NCI-H2171 treated with DMSO at 0.1 percent for 48 hours (cell line): Measurements from ENCODE around the gene TMEM41A.

Experiments used
- DNase-seq: peaks from one replicate; lab custom pipeline; 2025; lab: John Stamatoyannopoulos, UW

The TMEM41A gene

DNA sequence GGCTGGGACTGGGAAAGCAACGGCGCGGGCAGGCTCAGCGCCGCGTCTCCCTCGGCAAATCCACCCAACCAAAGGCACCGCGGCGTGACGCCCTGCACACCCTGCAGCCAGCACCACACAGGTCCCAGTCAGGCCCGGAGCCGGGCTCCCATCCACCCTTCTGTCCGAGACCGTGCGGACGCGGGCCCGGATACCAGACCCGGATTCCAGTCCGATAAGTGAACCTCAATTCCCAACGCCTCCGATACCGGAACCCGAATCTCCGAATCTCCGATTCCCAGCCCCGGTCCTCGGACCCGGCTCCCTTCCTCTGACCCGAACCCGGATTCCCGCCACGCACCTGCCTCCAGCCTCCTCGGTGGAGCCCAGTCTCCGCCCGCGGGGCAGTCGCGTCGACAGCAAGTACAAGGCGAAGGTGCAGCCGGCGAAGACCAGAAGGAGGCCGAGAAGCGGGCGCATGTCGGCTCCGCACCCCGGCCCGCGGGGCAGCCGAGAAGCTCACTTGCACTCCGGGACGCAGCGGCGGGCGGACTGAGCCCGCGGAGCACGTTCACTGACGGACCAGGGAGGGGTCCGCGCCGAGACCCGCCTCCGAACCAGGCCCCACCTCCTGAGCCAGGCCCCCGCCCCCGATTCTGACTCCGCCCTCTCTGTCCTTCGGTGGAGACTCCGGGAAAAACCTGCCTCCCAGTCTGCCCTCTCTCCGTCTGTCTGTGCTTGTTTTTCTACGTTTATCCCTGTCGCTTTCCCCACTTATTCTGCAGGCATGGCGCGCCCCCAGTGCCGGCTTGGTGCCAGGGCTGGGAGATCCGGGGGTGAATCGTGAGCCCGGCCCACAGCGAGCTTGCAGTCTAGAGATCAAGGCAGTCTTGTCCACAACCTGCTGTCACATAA lies at the start of gene TMEM41A:
Gene TMEM41A (minus strand): TSS at position 533 of the 894 bp plus-strand sequence. CDS start 74 bp downstream, at position 459.
- DNase-seq = peak; percentile 95

DNA sequence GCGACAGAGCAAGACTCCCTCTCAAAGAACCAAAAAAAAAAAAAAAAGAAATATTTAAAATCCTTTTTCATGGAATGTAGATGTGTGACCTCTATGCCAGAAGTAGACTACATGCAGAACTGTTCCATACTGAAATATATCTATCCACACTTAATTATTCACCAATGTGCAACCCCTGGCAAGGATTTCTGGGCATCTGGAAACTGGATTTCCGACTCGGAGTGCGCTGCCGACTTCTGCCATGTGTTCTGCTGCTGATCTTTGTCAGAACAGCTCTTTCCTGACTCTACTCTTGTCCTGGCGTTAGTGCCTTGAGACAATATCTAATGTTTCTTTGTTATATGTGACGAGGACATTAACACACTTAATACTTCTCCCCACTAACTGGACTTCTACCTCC lies 41.9 kb upstream of the TMEM41A start:
- no peak for DNase-seq

DNA sequence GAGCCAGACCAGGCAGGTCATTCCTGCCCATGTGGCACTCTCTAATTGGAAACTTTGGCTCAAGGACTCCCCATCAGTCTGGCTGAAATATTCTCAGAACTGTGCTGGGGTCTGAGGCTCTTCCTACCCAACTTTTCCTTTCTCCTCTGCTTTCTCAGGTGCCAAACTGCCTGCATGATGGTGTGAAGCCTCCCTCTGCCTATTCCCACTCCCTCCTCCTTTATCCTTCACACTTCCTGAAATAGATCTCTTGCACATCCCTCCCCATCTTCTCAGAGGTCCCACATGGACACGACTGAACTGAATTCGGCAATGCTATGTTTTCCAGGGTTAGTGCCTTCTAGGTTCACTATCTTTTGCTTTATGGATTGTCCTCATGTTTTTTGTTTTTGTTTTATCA lies 41.1 kb upstream of the TMEM41A start:
- DNase-seq = no peak

DNA sequence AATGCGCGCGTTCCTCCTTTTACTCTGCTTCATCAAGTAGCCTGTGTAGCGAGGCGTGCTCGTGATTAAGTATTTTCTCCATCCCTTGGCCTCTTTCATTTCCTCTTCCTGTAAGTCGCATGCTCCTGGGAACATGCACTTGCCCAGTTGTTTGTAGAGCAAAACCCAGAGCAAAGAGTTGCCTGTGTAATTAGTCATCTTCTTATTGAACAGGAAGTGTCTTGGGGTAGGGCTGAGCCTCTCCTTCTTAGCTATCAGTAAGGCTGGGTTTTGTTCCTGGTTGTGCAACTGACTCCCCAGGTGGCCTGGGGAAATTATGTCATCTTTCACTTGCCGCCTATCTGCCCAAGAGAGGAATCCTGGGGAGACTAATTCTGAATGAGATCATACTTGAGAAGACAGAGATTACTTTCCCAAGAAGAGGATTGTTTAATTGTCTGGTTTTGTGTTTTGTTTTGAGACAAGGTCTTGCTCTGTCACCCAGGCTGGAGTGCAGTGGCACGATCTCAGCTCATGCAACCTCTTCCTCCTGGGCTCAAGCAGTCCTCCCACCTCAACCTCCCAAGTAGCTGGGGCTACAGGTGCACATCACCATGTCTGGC lies 38.6 kb upstream of the TMEM41A start:
- no peak for DNase-seq

DNA sequence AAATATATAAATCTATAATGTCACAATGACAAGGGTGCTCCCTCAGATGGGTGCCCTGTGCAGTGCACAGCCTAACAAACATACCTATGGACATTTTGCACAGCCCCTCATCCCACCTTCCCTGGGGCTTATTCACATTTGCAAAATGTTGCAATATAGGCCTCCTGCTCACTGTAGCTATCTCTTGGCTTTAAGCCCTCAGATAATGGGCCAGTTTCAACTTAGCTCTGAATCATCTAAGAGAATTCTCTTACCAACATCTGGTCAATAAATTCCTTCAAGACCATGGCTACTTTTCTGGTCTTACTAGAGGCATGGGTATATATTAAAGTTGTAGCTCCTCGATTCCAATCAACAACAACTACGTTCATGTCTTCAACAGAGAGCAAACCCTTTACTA lies 35.7 kb upstream of the TMEM41A start:
- no peak for DNase-seq

DNA sequence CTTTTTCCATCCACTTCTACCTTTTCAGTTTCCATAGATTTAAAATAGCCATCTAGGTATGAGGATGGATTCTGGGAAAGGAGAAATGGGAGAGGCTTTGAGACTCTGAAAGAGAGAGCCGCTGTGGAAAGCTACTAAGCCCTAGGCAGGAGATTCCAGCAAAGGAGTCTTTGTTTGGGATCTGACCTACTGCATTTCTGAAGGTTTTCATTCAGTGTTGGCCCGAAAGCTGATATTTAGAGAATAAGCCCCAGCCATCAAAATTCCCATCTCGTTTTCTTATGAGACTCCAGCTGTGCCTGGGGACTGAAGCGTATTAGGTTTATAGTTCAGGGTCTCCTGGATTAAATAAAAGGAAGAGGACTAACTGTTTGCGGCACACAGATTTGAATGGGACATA lies 34.1 kb upstream of the TMEM41A start:
- no peak for DNase-seq

DNA sequence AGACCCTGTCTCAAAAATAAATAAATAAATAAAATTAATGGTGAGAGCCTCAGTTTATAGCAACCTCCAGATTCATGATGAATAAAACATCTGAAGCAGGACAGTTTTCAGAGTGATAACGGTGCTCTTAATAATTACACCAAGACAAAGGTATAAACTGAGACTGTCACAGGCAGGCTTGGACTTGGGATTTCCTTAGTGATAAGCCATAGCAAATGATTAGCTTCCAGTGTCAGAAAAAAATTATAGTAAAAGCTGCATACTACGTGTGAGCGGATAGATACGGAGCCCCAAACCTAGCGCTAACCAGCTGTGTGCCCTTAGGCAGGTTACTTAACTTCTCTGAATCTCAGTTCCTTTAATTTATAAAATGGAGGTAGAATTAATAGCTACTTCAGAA lies 32.0 kb upstream of the TMEM41A start:
- no peak for DNase-seq

DNA sequence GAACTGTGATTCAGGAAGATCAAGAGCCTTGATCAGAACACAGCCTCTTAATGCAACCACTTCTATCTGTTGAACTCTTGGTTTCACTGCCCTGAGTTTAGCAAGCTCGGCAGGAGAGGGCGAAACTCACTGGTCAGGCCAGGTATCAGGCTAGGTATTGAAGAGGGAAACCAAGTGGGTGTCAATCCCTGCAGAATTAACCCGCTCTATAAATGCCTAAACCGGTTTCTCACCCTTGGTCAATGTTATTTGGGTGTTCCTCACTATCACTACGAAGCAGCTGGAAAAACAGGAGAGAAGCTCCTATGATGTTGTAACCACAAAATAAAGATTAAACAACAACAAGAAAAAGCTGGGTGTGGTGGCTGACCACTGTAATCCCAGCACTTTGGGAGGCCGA lies 29.7 kb upstream of the TMEM41A start:
- no peak for DNase-seq

DNA sequence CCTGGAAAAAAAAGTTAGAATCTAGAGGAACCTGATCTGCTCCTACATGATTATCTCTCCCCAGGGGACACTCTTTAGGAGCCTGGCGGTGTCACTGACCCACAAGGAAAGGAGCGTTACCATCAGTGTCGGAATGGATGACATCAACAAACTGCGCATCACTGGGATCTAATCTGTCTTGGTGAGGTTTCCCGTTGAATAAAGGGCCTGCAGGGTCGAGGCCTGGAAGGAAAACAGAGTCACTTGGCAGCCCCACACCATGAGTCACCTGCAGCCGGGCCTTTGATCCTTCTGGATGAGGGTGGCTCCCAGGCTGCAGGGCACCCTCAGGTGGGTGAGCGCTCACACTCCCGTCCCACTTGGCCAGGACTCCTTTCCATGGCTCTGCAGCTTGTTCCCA lies 28.5 kb upstream of the TMEM41A start:
- DNase-seq = peak; percentile 27

DNA sequence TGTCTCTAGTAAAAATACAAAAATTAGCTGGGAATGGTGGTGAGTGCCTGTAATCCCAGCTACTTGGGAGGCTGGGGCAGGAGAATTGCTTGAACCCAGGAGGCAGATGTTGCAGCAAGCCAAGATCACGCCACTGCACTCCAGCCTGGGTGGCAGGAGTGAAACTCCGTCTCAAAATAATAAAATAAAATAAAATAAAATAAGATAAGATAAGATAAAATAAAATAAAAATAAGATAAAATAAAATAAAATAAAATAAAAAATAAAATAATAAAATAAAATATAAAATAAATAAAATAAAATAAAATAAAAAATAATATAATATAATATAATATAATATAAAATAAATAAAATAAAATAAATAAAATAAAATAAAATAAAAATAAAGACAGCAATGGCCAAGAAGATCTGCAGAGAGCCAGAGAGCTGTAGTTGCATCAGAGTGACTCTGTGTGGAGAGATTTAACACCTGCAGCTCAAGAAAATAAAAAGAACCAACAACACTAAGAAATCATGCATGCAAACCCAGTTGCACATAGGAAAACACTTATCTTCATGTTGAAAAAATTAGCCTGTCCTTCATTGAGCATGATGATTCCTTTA lies 27.6 kb upstream of the TMEM41A start:
- DNase-seq = no peak

DNA sequence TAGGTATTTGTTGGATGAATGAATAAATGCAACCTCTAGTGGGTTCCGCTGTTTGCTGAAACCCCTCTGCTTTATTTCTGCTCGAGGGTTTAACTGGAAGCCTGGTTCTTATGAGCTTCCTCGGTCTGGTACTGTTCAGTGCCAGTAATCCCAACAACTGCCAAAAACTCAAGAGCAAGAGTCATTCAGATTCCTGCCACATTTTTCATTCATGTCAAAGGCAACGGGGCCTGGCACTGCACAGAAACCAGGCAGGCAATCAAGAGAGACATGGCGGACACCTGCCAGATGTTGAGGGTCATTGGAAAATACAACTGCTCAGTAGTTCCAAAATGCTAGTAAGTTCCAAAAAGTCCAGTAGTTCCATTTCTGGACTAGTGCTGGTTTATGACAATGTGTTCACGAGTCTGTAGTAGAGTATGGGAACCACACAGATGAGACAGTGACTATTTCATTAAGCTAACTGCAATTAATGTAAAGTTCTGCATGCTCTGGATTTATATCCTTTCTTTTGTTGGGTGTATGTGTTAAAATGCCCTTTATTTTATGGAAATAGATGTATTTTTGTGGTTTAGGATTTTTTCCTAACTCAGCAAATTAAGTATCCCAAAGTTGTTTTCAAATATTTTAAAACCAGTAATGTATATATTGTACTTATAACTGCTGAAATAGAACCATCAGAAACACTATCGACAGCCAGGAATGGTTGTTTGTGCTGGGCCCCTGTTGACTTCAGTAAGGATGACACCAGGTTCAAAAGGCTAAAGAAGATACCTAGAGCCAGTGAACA lies 22.7 kb upstream of the TMEM41A start:
- DNase-seq = no peak

DNA sequence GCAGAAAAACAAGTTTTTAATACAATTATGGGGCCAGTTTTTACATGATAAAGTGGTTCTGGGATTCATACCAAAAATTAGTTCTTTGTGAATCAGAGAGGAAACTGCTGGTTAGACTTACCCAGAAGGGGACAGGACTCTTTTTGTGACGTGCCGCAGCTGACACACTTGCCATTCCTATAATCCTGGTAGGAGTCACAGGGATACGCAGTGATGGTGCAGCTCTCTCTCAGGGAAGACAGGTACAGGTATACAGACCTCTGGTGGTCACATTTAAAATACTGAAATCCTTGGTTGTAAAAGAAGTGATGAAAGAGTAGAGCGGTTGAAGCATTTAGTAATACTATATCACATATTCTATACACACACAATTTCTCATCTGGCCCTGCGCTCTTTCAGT lies 20.2 kb upstream of the TMEM41A start:
- DNase-seq = peak; percentile 33

DNA sequence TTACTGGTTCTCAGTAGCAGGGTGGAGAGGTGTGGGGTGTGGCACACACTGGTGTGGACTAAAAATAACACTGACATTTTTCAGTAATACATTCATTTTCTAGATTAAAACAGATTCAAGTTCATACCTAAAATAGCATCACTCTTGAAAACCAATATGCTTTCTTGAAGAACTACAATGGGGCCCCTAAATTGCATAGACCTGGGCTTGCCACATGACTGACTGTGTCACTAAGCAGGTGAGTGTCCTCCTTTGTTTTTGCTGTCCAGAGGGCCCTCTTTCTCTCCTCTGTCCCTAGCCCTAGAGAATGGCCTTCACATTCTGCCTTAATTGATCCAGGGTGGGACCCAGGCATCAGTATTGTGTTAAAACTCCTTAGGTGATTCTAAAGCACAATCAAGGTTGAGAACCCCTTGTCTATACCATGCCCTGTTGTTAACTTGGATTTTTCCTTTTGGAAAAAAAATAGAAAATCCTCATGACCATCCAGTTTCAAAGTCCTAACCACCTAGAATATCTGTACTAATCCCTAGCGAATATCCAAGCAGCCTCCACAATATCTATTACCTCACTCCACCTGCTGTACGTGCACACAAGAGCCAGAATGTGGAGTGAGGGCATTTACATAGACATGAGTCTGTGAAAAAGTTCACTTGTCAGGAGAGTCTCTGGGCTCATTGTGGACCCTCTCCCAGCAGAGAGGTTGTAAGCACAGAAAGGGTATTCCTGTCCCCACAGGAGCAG lies 18.7 kb upstream of the TMEM41A start:
- no peak for DNase-seq

DNA sequence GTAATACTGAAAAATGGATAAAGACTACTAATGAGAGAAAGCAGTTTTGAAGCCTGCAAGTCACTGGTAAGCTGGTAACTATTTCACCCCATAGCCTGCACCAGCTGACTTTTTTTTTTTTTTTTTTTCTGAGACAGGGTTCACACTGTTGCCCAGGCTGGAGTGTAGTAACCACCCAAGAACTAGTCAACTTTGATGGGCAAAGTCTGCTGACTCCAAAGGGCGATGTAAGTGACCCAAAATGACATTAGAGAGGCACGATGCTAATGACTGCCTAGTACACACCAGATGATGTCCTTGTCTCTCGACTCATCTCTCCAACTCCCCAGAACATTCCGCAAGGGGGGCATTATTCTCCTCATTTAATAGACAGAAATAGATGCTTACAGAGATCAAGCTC lies 12.9 kb upstream of the TMEM41A start:
- DNase-seq = no peak

DNA sequence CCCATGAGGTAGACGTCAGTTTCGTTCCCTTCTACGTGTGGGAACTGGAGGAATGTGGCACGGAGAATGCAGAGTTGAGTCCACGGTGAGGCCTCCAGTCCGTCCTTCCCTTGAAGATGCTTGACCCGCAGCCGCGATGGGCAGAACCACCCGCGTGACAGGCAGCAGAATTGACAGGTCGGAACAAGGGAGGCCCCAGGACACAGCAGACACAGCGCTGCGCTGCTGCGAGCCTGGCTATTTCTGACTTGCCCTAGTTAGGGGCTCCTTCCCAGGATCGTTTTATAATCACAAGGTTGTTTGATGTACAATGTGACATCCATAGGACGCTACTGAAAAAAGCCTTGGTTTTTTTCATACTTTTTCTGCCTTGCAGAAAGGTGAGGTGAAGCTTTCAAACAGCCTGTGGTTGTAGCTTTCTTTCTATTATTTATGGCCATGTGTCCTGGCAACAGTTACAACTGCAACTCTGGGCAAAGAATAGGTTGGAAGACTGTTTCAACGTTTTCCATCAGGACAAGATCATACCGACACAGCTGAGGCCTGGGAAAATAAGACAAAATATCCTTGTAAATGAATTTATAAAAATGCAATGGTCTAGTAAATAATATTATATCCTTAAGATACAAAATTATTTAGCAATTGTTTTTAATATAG lies 9.6 kb upstream of the TMEM41A start:
- no peak for DNase-seq

DNA sequence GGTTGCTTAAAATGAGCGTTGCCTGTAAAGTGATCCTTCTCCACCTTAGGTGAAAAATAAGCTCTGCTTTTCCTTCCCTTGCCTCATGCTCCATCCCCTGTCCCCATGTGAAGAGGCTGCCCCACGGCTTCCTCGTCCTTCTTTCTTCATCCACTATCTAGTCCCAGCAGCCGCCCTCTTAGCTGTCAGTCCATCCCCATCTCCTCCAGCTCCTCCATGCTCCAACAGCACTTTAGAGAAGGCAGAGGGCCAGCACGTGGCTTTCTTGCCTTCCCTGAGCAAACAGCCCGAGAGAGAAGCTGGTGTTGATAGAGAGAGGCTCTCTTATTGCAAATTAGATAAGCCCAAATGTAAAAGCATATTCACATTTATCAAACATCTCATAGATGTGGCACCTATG lies 9.0 kb upstream of the TMEM41A start:
- no peak for DNase-seq

DNA sequence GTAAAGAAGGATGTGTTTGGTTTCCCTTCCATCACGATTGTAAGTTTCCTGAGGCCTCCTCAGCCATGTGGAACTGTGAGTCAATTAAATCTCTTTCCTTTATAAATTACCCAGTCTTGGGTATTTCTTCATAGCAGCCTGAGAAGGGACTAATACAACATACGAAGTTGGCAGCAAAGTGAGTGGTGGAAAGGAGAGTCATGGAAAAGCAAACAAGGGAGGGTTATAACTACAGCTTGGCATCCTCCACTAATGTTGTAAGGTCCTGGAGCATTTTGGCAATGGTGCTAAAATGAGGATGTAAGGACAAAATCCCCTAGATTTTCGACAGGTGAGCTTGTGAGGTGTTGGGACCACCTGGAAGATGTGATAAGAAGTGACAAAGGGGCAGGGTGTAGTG lies 5.8 kb upstream of the TMEM41A start:
- DNase-seq = no peak

DNA sequence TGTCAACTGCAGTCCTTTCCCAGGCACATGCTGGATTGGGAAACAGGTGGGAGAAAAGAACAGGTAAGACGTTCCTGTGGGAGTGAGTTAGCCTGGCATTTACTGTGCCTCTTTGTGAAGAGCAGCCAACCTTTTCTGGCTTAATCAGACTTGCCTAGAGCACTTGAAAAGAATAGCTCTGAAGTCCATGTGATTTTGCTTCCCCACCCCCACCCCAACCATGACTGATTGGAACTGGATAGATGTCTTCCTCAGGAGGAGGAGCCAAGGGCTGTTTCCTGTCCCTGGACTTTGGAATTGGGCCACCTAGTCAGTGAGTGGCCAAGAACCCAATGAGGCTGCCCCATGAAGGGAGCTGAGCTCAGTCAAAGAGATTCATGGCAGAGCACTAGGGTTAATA lies 4.7 kb upstream of the TMEM41A start:
- no peak for DNase-seq

DNA sequence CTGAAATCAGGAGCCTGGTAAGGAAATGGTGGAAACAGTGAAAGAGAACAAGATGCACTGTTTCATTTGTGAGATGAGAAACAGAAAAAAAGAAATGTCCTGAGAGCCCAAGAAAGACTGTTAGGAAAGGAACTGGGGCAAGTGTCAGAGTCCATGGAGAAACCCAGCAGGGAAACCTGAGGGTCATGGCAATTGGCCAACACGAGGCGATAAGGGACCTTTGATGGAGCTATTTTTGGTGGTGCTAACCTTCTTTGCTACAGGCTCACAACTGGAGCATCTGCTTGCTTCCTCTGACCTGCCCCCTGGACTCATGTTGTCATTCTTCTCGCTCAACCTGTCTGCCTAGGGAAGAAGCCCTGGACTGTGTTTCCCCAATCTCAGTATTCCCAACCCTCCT lies 4.2 kb upstream of the TMEM41A start:
- no peak for DNase-seq

DNA sequence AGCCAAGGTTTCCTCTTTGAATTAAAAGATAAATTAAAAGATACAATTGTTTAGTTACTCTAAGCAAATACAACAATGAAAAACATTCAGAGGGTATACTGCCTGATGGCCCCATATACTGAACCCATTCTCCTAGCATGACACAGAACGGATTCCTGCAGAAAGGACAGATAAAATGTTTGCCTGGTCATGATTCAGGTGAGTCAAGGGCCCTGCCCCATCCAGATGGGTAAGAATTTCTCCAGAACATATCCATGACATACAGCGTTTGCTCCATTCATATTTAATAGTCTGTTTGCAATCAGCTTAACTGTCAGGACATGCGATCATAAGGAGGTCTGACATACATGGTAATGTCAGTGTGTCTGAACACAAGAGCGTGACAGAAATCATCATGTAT lies 8.6 kb downstream of the TMEM41A start:
- DNase-seq = no peak

DNA sequence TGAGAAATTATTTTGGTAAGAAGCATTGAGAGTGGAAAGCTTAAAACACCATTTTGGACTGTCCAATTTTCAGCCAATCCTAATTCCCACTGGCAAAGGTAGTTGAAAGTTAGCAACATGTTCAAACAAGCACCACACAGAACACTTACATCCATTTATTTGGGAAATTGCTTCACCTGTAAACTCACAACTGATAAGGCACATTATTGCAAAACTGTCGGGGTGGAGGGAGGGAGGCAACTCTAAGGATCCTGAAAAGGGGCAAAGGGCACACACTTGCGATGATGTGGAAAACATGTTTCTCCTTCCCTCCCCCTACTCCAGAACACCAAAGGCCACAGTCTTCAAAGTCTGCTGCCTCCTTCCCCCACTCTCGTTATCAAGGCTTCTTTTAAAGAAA lies 9.4 kb downstream of the TMEM41A start:
- DNase-seq = no peak
